Spleen (tissue), 7 donors: ENCODE results near the gene SEMA5A.

Experiments used
- POLR2A ChIP-seq, 3 donors: fragments of 450-650 bp; IDR thresholded peaks; one replicate each; pipeline ENCODE4 v1.5.1; 2017; ENCODE audit warnings: antibody characterized with exemption in 3 of 3, mild to moderate bottlenecking in 1 of 3
- TF ChIP-seq, protein P1 (sequence below), 11 experiments: fragments of 200-600 bp in 7 of 11; fragments of 450-650 bp in 4 of 11; sonication (generic) in 4 of 11; IDR thresholded peaks in 8 of 11; conservative IDR thresholded peaks in 3 of 11; 1 replicate in 7 of 11; 2 replicates in 4 of 11; pipeline versions ENCODE4 v1.4.0 to v1.8.0; 2016 to 2021; ENCODE audit warnings: antibody characterized with exemption in 11 of 11, inconsistent platforms in 4 of 11, mild to moderate bottlenecking in 1 of 11
- donor health status: DM: no; HTN: no; CAD: no; lungs with moderate emphysema.
- donor health status: DM: no; HTN: no; CAD: no.
- donor health status: DM: no; HTN: no; CAD: no.

DNA sequence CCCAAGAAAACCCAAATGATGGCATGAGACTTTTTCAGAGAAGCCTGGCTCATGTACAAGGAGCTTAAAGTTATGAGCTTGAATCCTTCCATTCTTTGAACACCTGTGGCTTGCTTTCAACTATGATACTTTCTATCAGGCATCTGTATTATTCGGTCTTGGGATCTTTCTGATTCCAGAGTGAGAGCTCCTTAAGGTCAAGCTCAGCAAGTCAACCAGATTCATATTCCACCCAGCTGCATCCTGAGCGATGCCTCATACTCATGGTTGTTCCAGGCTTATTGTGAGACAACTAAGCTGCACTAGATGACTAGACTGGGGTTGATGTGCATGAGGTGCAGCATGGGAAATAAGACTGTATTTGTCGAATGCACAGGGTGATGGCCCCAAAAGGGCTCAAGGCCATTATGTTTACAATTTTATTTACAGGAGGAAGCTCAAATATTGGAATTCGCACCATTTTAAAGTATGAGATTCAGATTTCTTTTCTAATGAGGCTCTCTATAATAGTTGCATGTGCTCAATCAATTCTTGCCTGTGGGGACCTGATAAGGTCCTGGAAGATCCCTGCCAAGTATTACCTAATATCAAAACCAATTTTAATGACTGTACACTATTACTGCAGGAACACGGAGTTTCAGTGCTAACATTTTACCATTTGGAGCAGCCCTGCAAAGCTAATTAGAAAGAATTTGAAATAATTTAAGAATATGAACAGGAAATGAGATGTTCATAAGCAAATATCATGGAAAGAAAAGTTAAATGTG is 453.8 kb downstream of the SEMA5A start:
- no peak for TF ChIP-seq POLR2A (IDR thresholded peaks at IDR 0.05)
- TF ChIP-seq, protein P1, sequence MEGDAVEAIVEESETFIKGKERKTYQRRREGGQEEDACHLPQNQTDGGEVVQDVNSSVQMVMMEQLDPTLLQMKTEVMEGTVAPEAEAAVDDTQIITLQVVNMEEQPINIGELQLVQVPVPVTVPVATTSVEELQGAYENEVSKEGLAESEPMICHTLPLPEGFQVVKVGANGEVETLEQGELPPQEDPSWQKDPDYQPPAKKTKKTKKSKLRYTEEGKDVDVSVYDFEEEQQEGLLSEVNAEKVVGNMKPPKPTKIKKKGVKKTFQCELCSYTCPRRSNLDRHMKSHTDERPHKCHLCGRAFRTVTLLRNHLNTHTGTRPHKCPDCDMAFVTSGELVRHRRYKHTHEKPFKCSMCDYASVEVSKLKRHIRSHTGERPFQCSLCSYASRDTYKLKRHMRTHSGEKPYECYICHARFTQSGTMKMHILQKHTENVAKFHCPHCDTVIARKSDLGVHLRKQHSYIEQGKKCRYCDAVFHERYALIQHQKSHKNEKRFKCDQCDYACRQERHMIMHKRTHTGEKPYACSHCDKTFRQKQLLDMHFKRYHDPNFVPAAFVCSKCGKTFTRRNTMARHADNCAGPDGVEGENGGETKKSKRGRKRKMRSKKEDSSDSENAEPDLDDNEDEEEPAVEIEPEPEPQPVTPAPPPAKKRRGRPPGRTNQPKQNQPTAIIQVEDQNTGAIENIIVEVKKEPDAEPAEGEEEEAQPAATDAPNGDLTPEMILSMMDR (IDR thresholded peaks at IDR 0.05 in 8 of 11, conservative IDR thresholded peaks at IDR 0.05 in 3 of 11): no peak
